ENCODE data around the gene KLHL22.

- no peak for TF ChIP-seq CTCF (conservative IDR thresholded peaks at IDR 0.05; ENCODE audit: low read depth, low read length)
- TF ChIP-seq EZH2 (IDR thresholded peaks at IDR 0.05; ENCODE audit: borderline replicate concordance, low read depth, low read length, poor library complexity, severe bottlenecking) = no peak
Measured at GRCh38 chr22:20402960-20403778, 92.4 kb downstream of the KLHL22 start.
